ENCODE results near the gene ZNF778. TPM values are rescaled to one million over a fixed set of nuclear protein-coding genes. Genes with fewer than 3 reads are reported as not detected.
A peak's percentile ranks its signal among the peaks of the same experiment; 100 is the strongest.
"Not testable (repeated sequence)": the region's sequence is repeated elsewhere in the genome, so short reads cannot be mapped to it uniquely, and the experiment has no call there.

ZNF778 gene
- total RNA-seq, 2 experiments from 2014 or later: 8.9 to 9.6 TPM

- DNase-seq: no peak
- no peaks in the 10 kb centered on the region for H3K4me1 Mint-ChIP-seq
- no peaks in the 10 kb centered on the region for H3K9me3 Mint-ChIP-seq
- H3K4me3 Mint-ChIP-seq: no peak overlapping the region
- H3K27me3 Mint-ChIP-seq: no peaks in the 10 kb centered on the region
- H3K36me3 Mint-ChIP-seq: no peaks in the 10 kb centered on the region
- H3K27ac Mint-ChIP-seq: no peak overlapping the region
Observed at GRCh38 chr16:89176147-89176690, 41.3 kb upstream of the ZNF778 start.

GRCh38 chr16:89176717-89177116 lies 40.8 kb upstream of the ZNF778 start:
- Mint-ChIP-seq H3K4me1 (no peaks in the 10 kb centered on the region), H3K27me3 (no peaks in the 10 kb centered on the region), H3K4me3 (no peak overlapping the region), H3K27ac (no peak overlapping the region), H3K9me3 (no peaks in the 10 kb centered on the region), H3K36me3 (no peaks in the 10 kb centered on the region)
- no peak for DNase-seq

DNA sequence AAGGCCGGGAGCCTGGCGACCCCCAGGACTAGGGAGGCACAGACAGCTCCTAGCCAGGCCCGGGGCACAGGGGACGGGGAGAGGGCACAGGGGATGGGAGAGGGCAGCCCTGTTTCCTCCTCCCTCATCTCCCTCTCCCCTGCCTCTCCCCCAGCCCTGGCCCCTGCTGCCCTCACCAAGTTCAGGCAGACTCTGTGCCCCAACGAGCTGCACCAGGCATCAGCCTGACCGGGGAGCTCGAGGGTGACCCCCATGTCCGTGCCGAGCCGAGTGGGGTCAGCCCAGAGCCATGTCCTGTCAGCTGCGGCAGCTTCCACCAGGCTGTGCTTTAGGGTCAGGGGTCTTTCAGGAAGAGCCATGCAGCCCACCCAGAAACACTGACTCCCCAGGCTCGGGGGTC lies 40.0 kb upstream of the ZNF778 start:
- Mint-ChIP-seq H3K27ac (no peak overlapping the region), H3K36me3 (no peaks in the 10 kb centered on the region), H3K9me3 (no peaks in the 10 kb centered on the region), H3K4me3 (no peak overlapping the region), H3K27me3 (no peaks in the 10 kb centered on the region), H3K4me1 (no peaks in the 10 kb centered on the region)
- DNase-seq: no peak

- Mint-ChIP-seq H3K4me3 (no peak overlapping the region), H3K9me3 (no peaks in the 10 kb centered on the region), H3K36me3 (no peaks in the 10 kb centered on the region), H3K27me3 (no peaks in the 10 kb centered on the region), H3K27ac (no peak overlapping the region), H3K4me1 (no peaks in the 10 kb centered on the region)
- no peak for DNase-seq
Observed at GRCh38 chr16:89178453-89179147, 38.9 kb upstream of the ZNF778 start.

- Mint-ChIP-seq H3K27ac (no peak overlapping the region), H3K27me3 (no peaks in the 10 kb centered on the region), H3K4me1 (no peaks in the 10 kb centered on the region), H3K36me3 (no peaks in the 10 kb centered on the region), H3K9me3 (no peaks in the 10 kb centered on the region), H3K4me3 (no peak overlapping the region)
- DNase-seq: no peak
Observed at GRCh38 chr16:89179148-89179484, 38.4 kb upstream of the ZNF778 start.

GRCh38 chr16:89179656-89180315 lies 37.7 kb upstream of the ZNF778 start:
- no peaks in the 10 kb centered on the region for H3K36me3 Mint-ChIP-seq
- no peaks in the 10 kb centered on the region for H3K9me3 Mint-ChIP-seq
- H3K27ac Mint-ChIP-seq: no peak overlapping the region
- no peaks in the 10 kb centered on the region for H3K27me3 Mint-ChIP-seq
- H3K4me1 Mint-ChIP-seq: no peaks in the 10 kb centered on the region
- DNase-seq: no peak
- no peak overlapping the region for H3K4me3 Mint-ChIP-seq

DNA sequence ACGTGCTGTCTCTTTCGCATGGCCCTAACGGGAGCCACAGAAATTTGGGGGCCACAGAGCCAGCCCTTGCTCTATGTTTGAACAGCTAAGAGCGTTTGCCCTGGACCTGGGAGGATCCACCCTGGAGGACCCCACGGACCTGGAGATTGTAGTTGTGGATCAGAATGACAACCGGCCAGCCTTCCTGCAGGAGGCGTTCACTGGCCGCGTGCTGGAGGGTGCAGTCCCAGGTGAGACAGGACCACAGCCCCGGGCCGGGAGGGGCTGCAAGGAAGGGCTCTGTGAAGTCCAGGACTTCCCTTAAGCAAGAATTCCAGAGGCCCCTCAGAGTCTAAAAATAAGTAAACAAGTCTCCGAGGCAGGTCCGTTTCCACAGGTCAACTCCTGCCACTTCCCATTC lies 34.0 kb upstream of the ZNF778 start:
- H3K27me3 Mint-ChIP-seq: no peaks in the 10 kb centered on the region
- no peak overlapping the region for H3K4me3 Mint-ChIP-seq
- no peak for DNase-seq
- no peak overlapping the region for H3K27ac Mint-ChIP-seq
- H3K4me1 Mint-ChIP-seq: peaks cover 3% of the 10 kb centered on the region
- H3K9me3 Mint-ChIP-seq: no peaks in the 10 kb centered on the region
- H3K36me3 Mint-ChIP-seq: no peaks in the 10 kb centered on the region

- DNase-seq: no peak
- Mint-ChIP-seq H3K27ac (no peak overlapping the region), H3K36me3 (no peaks in the 10 kb centered on the region), H3K4me1 (peaks cover 3% of the 10 kb centered on the region), H3K9me3 (no peaks in the 10 kb centered on the region), H3K27me3 (no peaks in the 10 kb centered on the region), H3K4me3 (no peak overlapping the region)
Observed at GRCh38 chr16:89183975-89184676, 33.4 kb upstream of the ZNF778 start.

- no peak for DNase-seq
- Mint-ChIP-seq H3K27ac (no peak overlapping the region), H3K9me3 (no peaks in the 10 kb centered on the region), H3K27me3 (no peaks in the 10 kb centered on the region), H3K4me3 (no peak overlapping the region), H3K36me3 (no peaks in the 10 kb centered on the region), H3K4me1 (peaks cover 3% of the 10 kb centered on the region)
Observed at GRCh38 chr16:89184677-89184932, 32.9 kb upstream of the ZNF778 start.

DNA sequence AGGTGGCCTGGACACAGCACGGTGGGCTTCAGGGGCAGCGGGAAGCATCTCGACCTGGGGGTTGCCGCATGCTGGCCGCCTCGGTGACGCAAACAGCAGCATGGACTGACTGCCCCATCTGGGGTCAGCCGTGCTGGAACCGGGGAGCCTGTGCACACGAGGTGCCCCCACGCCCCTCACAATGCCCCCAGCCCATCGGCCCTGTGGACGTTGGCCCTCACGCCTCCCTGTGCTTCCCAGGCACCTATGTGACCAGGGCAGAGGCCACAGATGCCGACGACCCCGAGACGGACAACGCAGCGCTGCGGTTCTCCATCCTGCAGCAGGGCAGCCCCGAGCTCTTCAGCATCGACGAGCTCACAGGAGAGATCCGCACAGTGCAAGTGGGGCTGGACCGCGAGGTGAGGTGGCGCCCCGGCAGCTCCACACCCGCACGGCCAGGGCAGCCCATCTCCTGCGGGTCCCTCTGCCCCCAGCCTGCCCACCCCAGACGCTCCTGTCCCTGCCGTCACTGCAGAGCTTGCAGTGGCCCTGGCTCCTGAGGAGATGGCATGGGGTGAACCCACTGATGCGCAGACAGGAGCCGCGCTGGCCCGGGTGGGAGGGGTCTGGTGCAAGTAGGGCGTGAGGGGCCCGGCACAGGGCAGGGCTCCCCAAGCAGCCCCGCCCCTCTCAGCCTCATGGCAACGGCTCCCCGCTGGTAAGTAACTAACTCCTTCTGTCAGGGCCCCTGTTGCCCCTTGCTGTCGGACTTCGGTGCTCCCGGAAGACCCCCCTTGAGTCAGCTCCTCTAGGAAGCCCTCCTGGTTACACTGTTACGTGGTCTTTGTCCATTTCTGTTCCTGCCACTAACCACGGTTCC lies 32.3 kb upstream of the ZNF778 start:
- Mint-ChIP-seq H3K27ac (no peak overlapping the region), H3K9me3 (no peaks in the 10 kb centered on the region), H3K4me3 (no peak overlapping the region), H3K36me3 (no peaks in the 10 kb centered on the region), H3K4me1 (peaks cover 3% of the 10 kb centered on the region), H3K27me3 (no peaks in the 10 kb centered on the region)
- DNase-seq: no peak

DNA sequence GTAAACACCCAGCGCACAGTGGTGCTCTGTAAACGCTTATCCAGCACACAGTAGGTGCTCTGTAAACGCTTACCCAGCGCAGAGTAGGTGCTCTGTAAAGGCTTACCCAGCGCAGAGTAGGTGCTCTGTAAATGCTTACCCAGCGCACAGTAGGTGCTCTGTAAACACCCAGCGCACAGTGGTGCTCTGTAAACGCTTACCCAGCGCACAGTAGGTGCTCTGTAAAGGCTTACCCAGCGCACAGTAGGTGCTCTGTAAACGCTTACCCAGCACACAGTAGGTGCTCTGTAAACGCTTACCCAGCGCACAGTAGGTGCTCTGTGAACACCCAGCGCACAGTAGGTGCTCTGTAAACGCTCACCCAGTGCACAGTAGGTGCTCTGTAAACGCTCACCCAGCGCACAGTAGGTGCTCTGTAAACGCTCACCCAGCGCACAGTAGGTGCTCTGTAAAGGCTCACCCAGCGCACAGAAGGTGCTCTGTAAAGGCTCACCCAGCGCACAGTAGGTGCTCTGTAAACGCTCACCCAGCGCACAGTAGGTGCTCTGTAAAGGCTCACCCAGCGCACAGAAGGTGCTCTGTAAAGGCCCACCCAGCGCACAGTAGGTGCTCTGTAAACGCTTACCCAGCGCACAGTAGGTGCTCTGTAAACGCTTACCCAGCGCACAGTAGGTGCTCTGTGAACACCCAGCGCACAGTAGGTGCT lies 31.5 kb upstream of the ZNF778 start:
- H3K4me3 Mint-ChIP-seq, H3K36me3 Mint-ChIP-seq, DNase-seq, H3K27me3 Mint-ChIP-seq, H3K4me1 Mint-ChIP-seq, H3K27ac Mint-ChIP-seq, H3K9me3 Mint-ChIP-seq: not testable (repeated sequence)

- H3K27me3 Mint-ChIP-seq, H3K36me3 Mint-ChIP-seq, DNase-seq, H3K9me3 Mint-ChIP-seq, H3K27ac Mint-ChIP-seq, H3K4me3 Mint-ChIP-seq, H3K4me1 Mint-ChIP-seq: not testable (repeated sequence)
Observed at GRCh38 chr16:89186593-89187031, 30.9 kb upstream of the ZNF778 start.

- Mint-ChIP-seq H3K4me3 (no peak overlapping the region), H3K27me3 (no peaks in the 10 kb centered on the region), H3K36me3 (no peaks in the 10 kb centered on the region), H3K9me3 (no peaks in the 10 kb centered on the region), H3K27ac (no peak overlapping the region), H3K4me1 (peaks cover 3% of the 10 kb centered on the region)
- peak; percentile 50 for DNase-seq
Observed at GRCh38 chr16:89187032-89187769, 30.3 kb upstream of the ZNF778 start.

- Mint-ChIP-seq H3K36me3 (no peaks in the 10 kb centered on the region), H3K4me3 (no peak overlapping the region), H3K4me1 (peaks cover 3% of the 10 kb centered on the region), H3K27ac (no peak overlapping the region), H3K27me3 (no peaks in the 10 kb centered on the region), H3K9me3 (no peaks in the 10 kb centered on the region)
- DNase-seq: no peak
Observed at GRCh38 chr16:89187770-89188392, 29.6 kb upstream of the ZNF778 start.

Measured in activated naive CD8-positive, alpha-beta T cell treated with anti-CD3 and anti-CD28 coated beads for 36 hours (primary cell).